HG03135 (cell line): ENCODE measurements around the gene RNF150.

Experiments
- ATAC-seq: cut with Tn5 transposase; IDR thresholded peaks from one replicate; pipeline ENCODE4 v1.9.1; 2021; ENCODE audit warnings: mild to moderate bottlenecking, moderate library complexity; ENCODE audit not compliant: unreplicated experiment

RNF150 gene

DNA sequence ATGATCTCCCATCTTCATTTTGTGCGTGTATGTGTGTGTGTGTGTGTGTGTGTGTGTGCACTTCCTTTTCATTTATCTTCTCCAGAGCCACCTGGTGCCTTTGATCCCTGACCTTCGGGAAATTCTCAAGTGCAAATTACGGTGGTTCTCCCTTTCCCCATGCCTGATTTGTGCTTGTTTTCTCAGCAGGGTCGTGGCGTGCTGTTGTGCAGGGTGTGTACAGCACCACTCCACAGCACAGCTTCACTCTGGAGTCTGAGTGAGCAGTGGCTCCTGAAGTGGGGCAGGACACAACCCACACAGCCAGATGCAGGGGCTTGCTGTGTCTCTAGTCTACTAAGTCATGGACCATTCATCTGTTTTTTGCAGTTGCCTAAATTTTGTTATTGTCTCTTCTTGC lies 262.8 kb downstream of the RNF150 start:
- ATAC-seq, result no peak

DNA sequence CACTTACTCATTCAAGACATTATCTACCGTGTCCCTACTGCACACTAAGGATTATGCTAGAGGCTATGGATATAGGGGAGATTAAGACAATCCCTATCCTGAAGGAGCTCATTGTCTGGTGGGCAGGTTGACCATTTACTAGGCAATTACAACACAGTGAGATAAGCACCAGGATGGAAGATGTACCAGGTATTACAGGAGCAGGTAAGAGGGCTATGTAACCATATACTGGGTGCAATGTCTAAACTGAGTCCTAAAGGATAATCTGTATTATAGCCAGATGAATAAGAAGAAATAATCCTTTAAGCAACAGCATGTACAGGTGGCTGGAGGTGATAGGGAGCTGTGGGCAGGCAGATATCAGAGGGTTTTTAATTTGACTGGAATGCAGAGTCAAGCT lies 263.8 kb downstream of the RNF150 start:
- ATAC-seq, result no peak

DNA sequence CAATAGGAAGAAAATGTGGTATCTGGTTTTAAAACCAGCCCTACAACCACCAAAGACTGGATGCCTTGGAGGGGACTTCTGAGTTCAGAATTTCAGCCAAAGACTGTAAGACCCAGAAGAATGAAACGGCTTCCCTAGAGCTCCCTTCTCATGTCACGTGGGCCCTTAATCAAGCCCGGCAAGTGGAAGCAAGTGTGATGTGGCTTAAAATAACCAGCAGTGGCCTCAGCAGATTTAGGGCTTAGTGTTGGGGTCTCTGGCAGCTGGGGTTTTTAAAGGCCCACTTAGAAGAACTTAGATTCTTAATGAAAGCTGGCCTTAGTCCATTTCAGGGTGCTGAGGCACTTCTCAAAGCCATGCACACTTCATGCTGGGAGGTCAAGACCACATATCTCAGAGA lies 265.9 kb downstream of the RNF150 start:
- no peak for ATAC-seq

DNA sequence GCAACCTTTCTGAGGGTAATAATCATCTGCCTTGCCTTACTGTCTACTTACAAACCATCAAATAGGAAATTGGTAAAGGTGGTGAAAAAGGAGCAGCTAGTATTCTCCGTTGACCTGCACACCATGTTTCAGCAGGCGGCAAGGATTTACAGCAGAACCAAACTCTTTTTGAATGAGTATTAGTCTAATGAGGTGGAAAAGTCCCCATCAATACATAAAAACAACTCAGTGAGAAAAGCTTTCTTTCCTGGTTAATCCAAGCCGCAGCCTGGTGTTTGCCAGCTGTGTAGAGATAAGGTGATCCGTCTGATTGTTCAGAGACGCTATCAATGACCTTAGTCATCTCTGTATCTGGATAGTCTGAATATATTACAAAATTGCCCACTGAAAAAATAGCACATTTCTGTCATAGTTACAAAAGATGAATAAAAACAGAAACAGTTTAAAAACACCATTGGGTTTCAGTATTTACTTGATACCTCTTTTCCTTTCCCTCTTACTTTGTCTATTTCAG lies 266.7 kb downstream of the RNF150 start:
- no peak for ATAC-seq

DNA sequence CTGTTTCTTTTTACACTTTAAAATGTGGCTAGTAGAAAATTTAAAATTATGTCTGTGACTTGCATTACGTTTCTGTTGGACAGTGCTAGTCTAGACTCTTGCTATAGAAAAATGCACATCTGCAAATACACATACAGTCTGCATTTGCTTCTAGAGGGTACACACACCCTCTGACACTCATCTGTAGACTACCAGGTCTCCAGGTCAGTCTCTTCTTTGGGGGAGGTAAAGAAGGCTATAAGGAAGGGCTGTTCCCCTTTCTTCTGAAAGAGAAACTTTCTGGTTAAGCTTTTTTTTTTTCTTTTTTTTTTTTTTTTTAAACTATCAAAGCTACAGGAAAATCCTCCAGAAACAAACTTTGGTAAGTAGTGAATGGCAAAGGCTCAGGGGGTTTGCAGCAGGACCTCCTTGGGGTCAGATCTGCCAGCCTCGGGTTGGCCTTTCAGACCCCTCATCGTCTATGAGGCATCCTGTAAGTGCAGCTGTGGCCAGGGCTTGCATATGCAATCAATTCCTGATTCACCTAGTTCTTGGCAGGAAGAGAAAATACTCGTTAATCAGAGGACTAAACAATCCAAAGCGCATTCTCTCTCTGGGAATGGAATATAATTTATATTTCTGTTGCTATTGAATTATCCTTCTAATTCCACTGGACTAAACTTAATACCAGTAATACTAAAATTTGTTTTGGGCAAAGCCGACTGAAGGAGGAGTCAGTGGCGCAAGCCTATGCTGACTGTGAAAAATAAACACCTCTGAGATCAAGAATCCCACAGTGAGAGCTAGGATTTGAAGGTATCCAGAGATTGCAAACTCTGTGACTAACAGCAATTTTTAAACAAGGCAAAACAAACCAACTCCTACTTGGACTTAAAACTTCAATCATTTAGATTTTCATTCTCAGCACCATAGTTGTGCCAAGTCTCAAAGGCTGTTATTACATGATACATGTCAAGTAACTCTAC lies 267.7 kb downstream of the RNF150 start:
- ATAC-seq, result no peak

DNA sequence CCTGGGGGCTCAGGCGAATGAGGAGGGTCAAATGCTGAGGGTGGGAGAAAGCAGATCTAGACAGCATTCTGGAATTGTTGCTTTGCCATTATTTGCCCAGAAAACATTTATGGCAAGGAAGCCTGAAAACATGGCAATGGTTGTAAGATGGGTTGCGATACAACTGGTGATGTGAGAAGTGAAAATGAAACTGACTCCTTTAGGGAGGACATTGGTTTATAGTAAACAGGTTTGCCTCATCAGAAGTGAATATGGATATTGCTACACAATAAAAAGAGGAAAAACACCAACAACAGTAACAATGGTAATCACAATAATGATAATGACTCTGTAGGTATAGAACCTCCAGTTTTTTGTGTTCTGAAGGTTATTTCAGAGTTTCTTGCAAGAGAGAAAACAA lies 270.1 kb downstream of the RNF150 start:
- ATAC-seq, result no peak

DNA sequence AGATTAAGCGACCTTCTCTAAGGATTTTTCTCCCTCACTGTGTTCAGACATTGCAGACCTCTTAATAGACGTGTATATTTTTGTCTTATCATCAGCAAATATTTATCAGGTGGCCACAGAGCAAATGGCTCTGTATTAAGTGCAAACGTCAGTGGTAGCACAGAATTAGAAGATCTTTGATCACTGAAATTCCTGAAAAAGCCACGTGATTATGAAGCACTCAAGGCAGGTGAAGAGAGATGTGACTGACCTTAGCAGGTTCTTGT lies 271.2 kb downstream of the RNF150 start:
- no peak for ATAC-seq

DNA sequence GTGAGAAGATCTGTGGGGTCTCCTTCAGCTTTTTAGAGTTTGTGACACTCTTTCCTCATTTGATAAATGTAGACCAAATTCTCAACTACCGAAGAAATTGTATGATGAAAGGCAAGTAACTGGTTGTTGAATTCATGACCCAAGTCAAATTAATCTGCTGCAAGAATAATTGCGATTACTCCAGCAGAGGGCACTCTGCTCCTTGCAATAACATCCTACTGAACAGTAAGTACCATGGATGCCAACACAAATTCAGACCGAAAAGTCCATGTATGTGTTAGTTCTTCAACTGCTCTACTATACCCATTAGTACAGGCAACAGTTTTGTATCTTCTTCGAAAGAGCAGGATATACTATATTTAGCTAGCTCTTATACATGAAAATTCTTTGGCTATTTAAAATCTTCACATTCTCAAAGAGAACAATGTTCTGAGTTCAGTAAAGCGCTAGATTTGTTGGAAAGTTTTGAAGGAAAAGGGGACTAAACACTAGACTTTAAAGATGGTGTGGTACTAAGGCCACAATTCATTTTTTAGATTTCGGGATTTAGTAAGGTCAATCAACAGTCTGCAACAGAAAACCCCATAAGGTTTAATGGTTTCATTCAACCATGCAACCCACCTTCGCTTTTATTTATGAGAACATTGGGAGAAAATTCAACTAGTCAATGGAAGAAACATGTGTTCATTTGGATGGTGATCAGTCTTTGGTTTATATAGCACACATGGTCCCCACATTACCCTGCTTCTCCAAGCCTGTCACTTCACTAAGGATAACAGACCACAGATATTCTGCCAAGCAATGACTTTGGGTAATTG lies 271.7 kb downstream of the RNF150 start:
- ATAC-seq, result peak; percentile 67

DNA sequence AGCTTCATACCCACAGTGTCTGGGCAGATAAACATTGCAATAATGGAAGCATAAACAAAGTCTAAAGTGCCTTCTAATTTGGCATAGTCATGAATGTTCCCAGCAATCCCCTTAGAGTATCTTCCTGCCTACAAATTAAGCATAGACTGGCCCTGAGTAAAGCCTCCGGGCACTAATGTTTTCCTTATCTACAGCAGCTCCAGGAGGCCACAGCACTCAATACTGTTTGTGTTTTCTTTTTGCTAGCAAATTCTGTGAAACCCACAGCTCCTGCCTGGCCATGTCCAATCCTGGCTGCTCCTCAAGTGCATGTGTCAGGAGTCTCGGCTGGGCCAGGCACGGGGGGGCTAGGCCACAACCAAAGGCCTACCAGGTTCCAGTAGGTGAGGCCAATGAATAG lies 274.4 kb downstream of the RNF150 start:
- ATAC-seq, result no peak

DNA sequence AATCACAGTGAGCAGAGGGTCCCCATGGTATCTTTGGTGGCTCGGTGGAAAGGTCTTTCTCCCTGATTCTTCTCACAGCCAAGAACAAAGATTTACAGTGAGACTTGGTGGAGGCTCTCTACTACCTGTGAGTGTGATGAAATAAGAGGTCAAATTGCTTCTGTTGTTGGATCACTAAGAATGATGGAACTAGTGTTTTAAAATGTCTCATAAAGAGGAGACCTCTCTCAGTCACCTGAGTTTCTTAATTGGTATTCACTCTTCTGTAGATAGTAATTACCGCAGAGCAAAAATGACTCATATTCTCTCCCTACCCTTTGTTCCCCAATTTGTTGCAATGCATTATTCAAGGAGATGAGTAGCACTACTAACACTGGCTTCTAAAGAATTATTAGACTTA lies 276.2 kb downstream of the RNF150 start:
- ATAC-seq, result no peak

DNA sequence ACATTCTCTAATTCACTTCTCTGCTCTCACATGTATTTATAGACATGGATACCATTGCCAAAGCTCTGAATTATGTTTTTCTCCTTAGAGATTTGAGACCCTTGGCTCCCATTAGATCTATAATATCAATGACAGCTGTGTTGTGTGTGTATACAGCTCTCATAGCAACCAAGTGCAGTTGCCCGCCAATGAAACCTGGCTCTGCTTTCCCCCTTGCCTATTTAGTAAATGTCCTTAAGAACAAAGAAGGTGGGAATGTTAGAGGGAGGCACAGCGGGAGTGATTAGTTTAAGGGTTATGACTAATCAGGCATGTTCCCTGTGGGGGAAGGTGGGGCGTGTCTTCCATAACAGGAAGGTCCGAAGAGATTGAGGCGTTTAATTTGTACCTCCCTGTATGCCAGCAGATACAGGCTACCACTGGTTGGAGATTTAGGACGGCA lies 276.6 kb downstream of the RNF150 start:
- ATAC-seq, result no peak

DNA sequence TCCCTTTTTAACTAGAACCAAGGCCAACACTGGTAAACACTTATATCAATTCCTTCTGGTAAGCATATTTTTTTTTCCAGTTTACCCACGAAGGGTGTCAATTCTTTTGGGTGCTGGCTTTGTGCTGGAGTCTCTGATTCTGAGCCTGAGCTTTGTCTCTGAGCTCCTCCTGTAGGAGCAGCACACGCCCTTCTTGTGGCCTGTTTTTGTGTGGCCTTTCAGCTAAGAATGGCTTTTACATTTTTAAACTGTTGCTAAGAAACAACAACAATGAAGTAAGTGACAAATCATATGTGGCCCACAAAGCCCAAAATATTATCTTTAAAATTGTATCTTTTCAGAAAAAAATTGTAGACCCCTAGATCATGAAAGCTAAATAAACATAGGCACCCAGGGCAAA lies 279.1 kb downstream of the RNF150 start:
- ATAC-seq, result no peak

DNA sequence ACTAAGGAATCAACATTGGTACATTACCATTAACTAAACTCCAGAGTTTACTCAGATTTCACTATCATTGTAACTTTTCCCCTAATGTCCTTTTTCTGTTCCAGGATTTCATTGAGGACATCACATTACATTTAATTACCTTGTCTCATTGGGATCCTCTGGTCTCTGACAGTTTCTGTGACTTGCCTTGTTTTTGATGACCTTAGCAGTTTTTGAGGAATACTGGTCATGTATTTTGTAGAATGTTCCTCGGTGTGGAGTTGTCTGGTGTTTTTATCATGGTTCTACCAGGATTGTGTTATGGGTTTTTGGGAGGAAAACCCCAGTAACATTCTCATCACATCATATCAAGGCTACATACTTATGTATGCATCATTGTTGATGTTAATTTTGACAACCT lies 281.5 kb downstream of the RNF150 start:
- ATAC-seq, result no peak

DNA sequence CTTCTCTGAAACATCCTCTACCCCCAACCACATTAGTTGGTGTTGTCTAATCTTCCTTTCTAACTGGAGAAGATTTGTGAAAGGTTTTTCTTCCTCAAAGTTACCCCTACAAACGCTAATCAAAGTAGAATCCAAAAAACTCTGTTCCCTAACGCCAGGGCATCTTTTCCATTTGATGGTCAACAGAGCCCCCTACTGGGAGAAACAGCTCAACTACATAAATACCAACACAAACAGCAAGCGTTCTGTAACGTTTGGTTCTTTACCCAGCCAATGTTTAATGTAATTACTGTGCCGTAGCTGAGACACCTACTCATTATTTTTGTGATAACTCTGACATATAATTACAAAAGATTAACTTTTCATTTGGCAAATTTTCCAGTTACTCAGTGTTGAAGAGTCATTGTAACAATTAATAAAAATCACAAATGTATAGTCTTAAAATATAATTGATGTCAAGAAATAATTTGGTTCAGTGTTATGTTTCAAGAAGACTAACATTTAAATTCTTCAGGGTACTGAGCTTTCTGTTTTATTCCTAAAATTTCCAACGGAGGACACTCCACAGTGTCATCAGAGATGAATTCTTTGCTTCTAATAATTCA lies 282.1 kb downstream of the RNF150 start:
- peak; percentile 75 for ATAC-seq

DNA sequence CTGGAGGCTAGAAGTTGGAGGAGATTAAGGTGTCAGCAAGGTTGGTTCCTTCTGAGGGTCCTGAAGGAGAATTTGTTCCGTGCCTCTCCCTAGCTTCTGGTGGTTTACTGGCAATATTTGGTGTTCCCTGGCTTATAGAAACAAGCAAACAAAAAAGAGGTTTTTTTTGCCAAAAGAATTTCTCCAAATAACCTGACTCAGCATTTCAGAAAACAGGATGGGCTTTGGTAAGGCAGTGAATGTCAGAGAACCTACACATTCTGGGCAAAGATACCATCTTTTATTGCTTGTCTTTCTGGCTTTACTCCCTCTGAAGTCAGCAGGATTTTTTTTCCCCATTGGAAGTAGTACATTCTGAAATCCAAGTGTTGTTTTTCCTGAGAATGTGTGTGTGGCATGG lies 283.7 kb downstream of the RNF150 start:
- ATAC-seq, result no peak

DNA sequence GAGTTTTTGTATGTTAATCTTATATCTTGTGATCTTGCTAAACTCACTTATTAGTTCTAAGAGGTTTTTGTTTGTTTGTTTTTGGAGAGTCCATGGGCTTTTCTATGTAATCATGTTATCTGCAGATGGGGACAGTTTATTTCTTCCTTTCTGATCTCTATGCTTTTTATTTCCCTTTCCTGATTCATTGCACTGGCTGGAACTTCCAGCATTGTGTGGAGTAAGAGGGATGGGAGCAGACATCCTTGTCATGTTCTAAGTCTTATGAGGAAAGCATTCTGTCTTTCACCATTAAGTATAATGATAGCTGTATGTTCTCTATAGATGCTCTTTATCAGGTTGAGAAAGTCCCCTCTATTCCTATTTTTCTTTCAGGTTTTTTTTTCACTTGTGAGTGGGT lies 286.5 kb downstream of the RNF150 start:
- ATAC-seq, result no peak

DNA sequence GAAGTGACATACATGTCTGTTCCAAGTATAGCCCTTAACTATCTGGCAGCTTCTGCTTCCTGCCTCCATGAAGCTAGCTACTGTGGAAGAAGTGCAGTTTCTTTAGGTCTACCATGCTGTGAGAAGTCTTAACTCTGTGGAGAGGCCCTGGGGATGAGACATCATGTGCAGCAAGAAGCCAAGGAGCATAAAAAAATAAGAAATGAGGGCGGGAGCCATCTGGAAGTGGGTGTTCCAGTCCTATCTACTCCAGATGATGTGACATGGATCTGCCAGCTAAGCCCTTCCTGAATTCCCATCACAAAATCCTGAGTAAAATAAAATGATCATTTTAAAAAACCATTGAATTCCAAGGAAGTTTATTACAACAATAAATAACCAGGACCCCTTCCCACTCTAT lies 289.2 kb downstream of the RNF150 start:
- ATAC-seq, result no peak

DNA sequence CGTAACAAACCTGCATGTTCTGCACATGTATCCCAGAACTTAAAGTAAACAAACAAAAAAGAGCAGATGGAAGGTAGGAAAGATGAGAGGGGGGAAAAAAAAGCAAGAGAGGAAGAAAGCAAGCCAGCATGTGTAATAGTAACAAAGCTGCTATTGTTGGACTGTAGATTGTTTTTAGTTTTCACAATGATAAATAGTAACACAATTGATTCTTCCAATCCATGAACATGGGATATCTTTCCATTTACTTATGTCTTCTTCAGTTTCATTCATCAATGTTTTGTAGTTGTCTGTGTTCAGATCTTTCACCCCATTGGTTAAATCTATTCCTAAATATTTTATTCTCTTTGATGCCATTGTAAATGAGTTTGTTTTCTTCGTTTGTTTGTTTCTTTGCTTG lies 292.1 kb downstream of the RNF150 start:
- no peak for ATAC-seq

DNA sequence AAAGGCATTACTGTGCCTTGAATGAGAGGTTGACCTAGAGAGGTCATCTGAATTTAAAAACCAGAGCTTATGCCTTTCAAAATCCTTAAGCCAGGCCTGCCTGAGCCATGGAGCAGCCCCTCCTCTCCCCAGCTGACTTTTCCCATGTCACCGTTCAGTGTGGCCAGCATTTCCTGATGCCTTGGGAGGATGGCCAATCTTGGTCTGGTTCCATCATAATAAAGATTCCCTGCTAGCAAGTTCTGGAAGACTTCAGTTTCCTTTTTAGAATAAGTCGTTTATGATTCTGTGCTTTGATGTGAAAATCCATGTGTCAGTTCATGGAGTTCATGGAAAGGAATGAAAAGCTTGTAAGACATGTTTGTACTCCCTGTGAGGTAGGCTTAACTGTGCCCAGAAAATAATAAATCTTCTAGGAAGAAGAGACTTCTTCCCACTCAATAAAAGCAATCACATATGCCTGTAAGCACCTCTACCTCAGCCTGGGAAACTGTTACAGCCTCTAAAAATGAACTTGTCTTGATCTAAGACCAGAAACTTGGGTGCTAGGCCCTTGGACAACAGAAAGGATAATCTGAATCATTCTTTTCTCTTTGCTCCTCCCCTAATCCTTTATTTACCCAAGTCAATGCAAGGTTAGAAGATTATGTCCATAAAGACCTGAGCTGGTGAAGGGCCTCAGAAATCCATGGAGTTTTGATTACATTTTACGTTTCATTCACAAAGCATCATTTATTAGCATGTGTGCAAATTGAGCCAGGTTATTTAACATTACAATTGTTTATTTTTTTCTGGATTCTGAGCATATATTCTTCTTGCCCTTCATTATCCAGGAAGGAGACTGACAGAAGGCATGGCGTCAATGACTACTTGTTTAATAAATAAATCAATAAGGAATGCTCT lies 293.1 kb downstream of the RNF150 start:
- ATAC-seq, result no peak

DNA sequence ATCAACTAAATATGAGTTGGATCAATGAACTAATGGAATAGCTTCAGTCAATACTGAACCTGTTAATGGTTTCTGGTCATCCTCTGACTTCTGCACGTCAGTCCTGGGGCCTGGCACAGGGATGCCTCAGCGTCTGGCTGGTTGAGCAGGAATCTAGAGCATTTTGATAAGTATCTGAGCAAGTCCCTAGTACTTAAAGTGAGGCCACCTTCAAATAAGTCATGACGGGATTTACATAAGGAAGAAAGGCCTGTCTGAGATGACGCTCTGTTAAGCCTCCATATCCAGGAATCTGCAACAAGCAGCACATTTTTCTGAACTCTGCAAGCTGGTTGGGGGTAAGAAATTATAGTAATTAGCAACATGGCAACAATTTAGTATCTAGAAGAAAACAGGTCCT lies 293.9 kb downstream of the RNF150 start:
- no peak for ATAC-seq

DNA sequence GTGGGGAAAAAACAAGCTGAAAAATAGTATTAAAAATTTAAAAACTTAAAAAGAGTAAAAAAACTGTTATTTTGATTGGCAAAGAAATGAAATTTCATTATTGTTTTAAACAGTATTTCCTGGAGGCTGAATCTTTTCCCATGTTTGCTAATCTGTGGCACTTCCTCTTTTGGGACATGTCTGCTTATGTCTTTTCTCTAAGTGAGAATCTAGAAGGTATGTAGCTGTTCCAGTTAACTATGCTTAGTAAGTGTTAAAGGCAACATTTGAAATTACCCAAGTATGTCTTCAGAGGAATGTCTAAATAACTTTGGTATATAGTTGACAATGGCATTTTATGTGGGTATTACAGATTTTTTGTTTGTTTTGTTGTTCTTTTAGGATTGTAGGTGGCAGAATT lies 295.5 kb downstream of the RNF150 start:
- no peak for ATAC-seq
